GM12872 (cell line): ENCODE data around the gene ABCC6.

Experiments used
- TF ChIP-seq, protein P1 (sequence below): IDR thresholded peaks from 3 replicates; pipeline ENCODE4 v1.5.1; 2011; ENCODE audit warnings: low read depth, mild to moderate bottlenecking, low read length, moderate library complexity; ENCODE audit not compliant: insufficient read depth

ABCC6 gene

DNA sequence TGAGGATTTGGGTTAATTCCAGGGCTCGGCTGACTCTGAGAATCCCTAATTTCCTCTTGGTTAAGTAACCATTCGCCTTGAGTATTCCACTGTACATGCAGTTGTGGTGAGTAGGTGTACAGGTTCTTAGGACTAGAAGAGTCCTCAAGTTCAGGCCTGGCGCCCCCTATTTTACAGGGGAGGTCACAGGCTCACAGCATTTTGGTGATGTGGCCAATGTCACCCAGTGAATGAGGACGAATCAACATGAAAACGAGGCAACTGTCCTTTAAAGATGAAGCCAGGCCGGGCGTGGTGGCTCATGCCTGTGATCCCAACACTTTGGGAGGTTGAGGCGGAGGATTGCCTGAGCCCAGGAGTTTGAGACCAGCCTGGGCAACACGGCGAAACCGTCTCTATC lies 55.4 kb downstream of the ABCC6 start:
- TF ChIP-seq, protein P1, sequence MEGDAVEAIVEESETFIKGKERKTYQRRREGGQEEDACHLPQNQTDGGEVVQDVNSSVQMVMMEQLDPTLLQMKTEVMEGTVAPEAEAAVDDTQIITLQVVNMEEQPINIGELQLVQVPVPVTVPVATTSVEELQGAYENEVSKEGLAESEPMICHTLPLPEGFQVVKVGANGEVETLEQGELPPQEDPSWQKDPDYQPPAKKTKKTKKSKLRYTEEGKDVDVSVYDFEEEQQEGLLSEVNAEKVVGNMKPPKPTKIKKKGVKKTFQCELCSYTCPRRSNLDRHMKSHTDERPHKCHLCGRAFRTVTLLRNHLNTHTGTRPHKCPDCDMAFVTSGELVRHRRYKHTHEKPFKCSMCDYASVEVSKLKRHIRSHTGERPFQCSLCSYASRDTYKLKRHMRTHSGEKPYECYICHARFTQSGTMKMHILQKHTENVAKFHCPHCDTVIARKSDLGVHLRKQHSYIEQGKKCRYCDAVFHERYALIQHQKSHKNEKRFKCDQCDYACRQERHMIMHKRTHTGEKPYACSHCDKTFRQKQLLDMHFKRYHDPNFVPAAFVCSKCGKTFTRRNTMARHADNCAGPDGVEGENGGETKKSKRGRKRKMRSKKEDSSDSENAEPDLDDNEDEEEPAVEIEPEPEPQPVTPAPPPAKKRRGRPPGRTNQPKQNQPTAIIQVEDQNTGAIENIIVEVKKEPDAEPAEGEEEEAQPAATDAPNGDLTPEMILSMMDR = no peak

DNA sequence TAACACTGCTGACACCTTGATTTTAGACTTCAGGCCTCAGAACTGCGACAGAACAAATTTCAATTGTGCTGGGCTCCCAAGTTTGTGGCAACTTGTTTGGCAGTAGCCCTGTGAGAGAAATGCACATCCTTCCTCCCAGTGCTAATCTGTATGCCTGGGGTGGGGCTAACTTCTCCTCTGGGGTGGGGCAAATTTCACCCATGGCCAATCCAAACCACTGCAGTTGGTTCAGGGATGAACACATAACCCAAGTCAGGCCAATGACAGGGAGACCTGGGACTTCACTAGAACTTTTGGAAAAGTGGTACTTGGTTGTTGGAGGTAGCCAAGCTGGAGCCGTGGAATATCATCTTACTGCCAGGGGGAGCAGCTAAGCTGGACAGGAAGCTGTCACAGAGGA lies 56.3 kb downstream of the ABCC6 start:
- TF ChIP-seq, protein P1 = no peak

DNA sequence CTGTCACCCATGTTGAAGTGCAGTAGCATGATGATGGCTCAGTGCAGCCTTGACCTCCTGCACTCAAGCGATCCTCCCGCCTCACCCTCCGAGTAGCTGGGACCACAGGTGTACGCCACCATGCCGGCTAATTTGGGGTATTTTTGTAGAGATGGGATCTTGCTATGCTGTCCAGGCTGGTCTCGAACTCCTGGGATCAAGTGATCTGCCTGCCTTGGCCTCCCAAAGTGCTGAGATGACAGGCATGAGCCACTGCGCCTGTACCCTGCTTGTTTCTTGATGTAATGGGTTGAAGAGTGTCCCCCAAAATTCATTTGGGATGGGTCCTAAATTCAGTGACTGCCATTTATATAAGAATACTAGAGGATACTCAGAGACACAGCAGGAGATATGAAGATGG lies 57.2 kb downstream of the ABCC6 start:
- TF ChIP-seq, protein P1 = no peak

DNA sequence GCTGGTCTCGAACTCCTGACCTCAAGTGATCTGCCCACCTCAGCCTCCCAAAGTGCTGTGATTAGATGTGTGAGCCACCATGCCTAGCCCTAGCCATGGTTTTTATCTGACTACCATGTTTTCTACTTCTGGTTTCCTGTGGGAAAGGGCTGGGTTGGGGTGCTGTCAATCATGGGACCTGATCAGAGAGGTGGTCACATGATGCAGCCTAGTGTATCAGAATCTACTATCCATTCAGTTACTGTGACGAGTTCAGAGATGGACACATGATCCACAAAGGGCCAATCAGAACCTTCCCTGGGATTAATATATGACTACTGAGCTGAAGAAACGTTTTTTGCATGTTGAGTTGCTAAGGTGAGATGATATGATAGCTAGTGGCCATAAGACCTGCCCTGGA lies 59.1 kb downstream of the ABCC6 start:
- TF ChIP-seq, protein P1 = no peak

DNA sequence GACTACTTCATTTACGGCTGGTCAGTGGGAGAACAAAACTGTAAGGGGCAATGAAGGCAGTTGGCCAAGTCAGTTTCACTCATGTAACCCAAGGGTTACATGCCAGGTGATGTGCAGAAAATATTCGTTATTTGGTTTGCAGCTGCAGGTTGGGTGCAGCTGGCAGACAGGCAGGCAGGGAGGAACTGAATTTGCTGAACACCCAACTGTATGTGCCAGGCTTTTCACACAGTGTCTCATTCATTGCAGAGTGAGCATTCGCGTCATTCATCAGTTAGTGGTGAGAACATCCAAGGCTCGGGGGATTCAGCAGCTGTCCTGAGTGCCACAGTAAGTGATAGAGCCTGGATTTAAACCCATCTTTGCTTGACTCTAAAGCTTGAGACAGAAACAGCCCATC lies 59.7 kb downstream of the ABCC6 start:
- TF ChIP-seq, protein P1 = no peak

DNA sequence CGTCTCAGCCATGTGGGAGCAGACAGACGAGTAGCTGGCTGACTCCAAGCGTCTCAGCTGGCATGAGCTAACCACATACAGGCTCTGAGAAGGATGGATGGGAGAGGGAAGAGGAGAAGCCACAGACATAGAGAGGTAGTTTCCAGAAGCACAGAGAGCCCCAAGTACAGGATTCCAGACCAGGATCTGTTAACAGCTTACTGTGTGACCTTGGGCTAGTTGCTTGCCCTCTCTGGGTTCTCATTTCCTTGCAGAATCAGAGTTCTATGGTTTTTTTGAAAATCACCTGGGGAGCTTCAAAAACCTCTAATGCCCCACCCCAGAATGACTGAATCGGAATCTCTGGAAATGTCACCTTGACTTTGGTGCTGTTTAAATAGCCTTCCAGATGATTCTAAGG lies 60.2 kb downstream of the ABCC6 start:
- TF ChIP-seq, protein P1 = no peak

DNA sequence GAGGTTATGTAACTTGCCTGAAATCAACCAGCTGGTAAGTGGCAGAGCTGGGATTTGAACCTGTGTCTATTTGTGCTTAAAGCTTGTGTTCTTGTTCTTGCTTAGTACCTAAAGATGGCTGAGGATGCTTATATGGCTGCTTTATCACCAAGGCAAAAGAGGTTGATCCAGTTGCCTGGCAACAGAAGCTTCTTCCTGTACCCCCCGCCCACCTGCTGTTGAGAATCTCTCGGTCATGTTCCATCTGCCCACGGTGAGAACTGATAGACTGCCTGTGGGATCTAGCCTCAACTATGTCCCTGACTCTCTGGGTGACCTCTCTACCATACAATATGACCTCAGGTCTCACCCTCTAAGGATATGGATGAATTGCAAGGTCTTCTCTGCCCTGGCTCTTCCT lies 60.7 kb downstream of the ABCC6 start:
- TF ChIP-seq, protein P1 = no peak

DNA sequence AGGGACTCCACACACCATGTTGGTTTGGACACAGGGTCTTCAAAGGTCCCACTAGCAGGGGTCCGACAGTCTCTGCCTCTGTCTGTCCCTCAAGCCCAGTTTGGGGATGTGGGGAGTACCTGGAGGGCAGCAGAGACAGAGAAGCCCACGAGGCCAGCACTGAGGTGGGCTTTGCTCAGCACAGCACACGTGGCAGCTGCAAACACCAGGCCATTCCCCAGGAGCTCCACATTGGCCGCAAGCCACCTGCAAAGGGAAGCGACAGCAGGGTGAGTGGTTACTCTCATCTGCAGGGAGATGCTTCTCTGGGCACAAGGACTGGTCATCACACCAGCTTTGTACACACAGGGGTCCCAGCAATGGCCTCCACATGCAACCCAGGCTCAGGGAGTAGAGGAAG lies 62.0 kb downstream of the ABCC6 start:
- TF ChIP-seq, protein P1 = no peak
